ENCODE data around the gene FMC1.

DNA sequence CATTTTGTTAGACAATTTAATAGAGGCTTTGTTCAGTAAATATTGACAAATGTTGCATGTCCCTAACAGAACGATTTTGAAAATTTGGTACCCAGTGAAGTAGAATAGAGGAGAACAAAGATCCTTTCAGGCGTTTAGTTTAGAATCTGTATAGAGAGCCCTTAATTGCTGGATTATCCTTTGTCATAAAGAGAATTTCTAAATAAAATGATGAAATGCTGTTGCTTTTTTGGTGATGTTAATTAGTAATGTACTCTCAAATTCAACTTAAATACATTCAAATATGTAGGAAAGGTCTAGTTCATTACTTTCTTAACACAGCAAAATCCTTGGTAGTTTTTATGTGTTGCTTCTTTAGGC is 19.8 kb downstream of the FMC1 start:
- no peak for TF ChIP-seq POLR2AphosphoS5 (IDR thresholded peaks at IDR 0.05)
- no peak for TF ChIP-seq CTCF (IDR thresholded peaks at IDR 0.05)
- no peak for TF ChIP-seq EP300 (IDR thresholded peaks at IDR 0.05)
- no peak for TF ChIP-seq POLR2A (IDR thresholded peaks at IDR 0.05)
